KMS-11 (cell line): ENCODE results near the gene ABHD17A.

ENCODE experiments used
- H2AFZ ChIP-seq: fragments of 200-600 bp; sonication (generic); 2 replicates; pipeline ENCODE4 v1.6.1; 2016; ENCODE audit warnings: antibody characterized with exemption, mixed run types, low read depth
- H3K27ac ChIP-seq: fragments of 200-600 bp; sonication (generic); 2 replicates; pipeline ENCODE4 v1.6.1; 2016; ENCODE audit warnings: mild to moderate bottlenecking, mixed run types
- H3K27me3 ChIP-seq: fragments of 200-600 bp; sonication (generic); 2 replicates; pipeline ENCODE4 v1.6.1; 2017; ENCODE audit warnings: mild to moderate bottlenecking, low read depth, mixed run types, moderate library complexity; ENCODE audit not compliant: insufficient read depth
- H3K36me3 ChIP-seq: fragments of 200-600 bp; sonication (generic); 2 replicates; pipeline ENCODE4 v1.6.1; 2017; ENCODE audit warnings: mild to moderate bottlenecking, mixed run types; ENCODE audit not compliant: insufficient read depth
- H3K4me1 ChIP-seq: fragments of 200-600 bp; sonication (generic); 2 replicates; pipeline ENCODE4 v1.6.1; 2016; ENCODE audit warnings: mild to moderate bottlenecking, low read depth, mixed run types; ENCODE audit not compliant: poor library complexity, severe bottlenecking
- H3K4me2 ChIP-seq: fragments of 200-600 bp; sonication (generic); 2 replicates; pipeline ENCODE4 v1.7.0; 2016; ENCODE audit warnings: mild to moderate bottlenecking, mixed run types
- H3K4me3 ChIP-seq: fragments of 200-600 bp; sonication (generic); IDR thresholded peaks from 2 replicates; pipeline ENCODE4 v1.6.1; 2017; ENCODE audit warnings: low read depth, low read length, mixed read lengths; ENCODE audit not compliant: insufficient read depth
- H3K79me2 ChIP-seq: fragments of 200-600 bp; sonication (generic); 2 replicates; pipeline ENCODE4 v1.6.1; 2016; ENCODE audit warnings: low read depth, mixed run types; ENCODE audit not compliant: insufficient read depth
- H3K9ac ChIP-seq: fragments of 200-600 bp; sonication (generic); 2 replicates; pipeline ENCODE4 v1.6.1; 2016; ENCODE audit warnings: mild to moderate bottlenecking, mixed run types
- H4K20me1 ChIP-seq: fragments of 200-600 bp; sonication (generic); 2 replicates; pipeline ENCODE4 v1.6.1; 2016; ENCODE audit warnings: mild to moderate bottlenecking, mixed run types; ENCODE audit not compliant: insufficient read depth
- TF ChIP-seq, protein P1 (sequence below): fragments of 200-600 bp; sonication (generic); conservative IDR thresholded peaks from 2 replicates; pipeline ENCODE4 v1.6.1; 2017; ENCODE audit warnings: low read depth, mild to moderate bottlenecking, antibody characterized with exemption, low read length, moderate library complexity, mixed read lengths

ABHD17A gene

DNA sequence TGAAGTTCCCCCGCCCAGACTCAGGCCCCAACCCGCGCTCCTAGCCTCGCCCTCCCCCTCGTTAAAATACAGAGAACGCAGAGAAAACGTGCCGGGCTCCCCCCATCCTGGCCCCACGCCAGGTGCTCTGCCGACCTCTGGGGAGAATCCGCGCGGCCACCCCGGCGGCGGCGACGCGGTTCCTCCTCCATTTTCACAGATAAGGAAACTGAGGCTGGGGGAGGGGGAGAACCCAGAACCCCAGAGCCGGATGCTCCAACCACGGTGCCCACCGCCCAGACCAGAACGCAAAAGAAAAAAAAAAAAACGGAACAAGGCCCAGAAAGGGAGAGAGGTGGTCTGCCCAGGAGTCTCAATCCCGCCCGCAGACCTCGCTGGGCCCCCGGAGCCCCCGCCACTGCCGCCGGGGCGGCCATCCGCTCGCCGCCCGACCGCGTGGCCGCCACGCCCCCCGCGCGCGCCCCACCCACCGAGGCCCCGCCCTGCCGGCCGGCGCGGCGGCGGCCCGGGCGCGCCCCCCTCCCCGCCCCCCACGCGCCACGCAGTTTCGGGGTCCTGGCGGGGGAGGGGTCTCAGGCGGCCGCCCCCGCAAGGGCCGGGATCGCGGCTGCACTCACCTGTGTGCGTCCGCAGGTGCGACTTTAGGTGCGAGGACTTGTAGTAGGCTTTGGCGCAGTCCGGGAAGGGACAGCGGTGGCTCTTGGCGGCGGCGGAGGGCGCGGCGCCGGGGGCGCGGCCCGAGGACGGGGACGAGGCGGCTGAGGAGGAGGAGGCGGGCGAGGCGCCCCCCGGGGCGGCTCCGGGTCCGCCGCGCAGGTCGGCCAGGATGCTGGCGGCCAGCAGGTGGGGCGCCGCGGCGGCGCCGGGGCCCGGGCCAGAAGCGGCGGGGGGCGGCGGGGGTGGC, 22.6 kb downstream of the ABHD17A start:
- Histone ChIP-seq H3K27me3 (no peaks in the 10 kb centered on the region), H2AFZ (no peak overlapping the region), H3K27ac (no peak overlapping the region), H3K4me2 (peak overlapping the region; percentile 64), H4K20me1 (no peaks in the 10 kb centered on the region), H3K4me1 (no peaks in the 10 kb centered on the region), H3K4me3 (no peak overlapping the region), H3K36me3 (no peaks in the 10 kb centered on the region), H3K79me2 (peaks cover 41% of the 10 kb centered on the region), H3K9ac (peak overlapping the region; percentile 43; the same call in 1 of the 2 replicates)
- TF ChIP-seq, protein P1, sequence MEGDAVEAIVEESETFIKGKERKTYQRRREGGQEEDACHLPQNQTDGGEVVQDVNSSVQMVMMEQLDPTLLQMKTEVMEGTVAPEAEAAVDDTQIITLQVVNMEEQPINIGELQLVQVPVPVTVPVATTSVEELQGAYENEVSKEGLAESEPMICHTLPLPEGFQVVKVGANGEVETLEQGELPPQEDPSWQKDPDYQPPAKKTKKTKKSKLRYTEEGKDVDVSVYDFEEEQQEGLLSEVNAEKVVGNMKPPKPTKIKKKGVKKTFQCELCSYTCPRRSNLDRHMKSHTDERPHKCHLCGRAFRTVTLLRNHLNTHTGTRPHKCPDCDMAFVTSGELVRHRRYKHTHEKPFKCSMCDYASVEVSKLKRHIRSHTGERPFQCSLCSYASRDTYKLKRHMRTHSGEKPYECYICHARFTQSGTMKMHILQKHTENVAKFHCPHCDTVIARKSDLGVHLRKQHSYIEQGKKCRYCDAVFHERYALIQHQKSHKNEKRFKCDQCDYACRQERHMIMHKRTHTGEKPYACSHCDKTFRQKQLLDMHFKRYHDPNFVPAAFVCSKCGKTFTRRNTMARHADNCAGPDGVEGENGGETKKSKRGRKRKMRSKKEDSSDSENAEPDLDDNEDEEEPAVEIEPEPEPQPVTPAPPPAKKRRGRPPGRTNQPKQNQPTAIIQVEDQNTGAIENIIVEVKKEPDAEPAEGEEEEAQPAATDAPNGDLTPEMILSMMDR: no peak

- Histone ChIP-seq H4K20me1 (no peaks in the 10 kb centered on the region), H3K79me2 (peaks cover 47% of the 10 kb centered on the region), H3K27ac (no peak overlapping the region)
Observed at GRCh38 chr19:1862068-1862423, 23.2 kb downstream of the ABHD17A start.

DNA sequence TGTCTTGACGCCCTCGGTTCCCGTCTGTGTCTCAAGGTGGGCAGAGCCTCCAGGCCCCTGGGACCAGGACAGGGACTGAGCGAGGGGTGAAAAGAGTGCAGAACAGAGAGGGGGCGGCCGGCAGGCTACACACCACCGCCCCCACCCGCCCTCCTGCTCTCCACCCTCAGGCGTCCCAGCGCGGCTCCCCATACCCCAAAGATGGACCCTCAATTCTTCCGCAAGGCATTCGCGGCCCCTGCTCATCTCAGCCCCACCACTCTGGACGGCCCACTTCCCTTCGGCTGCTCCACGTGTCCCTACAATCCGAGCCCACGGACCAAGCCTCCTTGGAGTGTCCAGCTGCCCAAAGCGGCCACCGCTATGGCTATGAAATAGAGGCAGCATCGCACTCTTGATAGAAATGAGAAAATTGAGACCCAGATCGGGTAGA, 23.7 kb downstream of the ABHD17A start:
- H3K27me3 ChIP-seq: no peaks in the 10 kb centered on the region
- H4K20me1 ChIP-seq: no peaks in the 10 kb centered on the region
- H3K27ac ChIP-seq: no peak overlapping the region
- H2AFZ ChIP-seq: no peak overlapping the region
- no peaks in the 10 kb centered on the region for H3K36me3 ChIP-seq
- H3K4me1 ChIP-seq: peaks cover under 1% of the 10 kb centered on the region
- no peak overlapping the region for H3K4me3 ChIP-seq
- H3K9ac ChIP-seq: peak overlapping the region; percentile 43; the same call in 1 of the 2 replicates
- TF ChIP-seq, protein P1: no peak
- peaks cover 47% of the 10 kb centered on the region for H3K79me2 ChIP-seq
- peak overlapping the region; percentile 64 for H3K4me2 ChIP-seq

More at GRCh38 chr19:1862068-1862423, 23.2 kb downstream of the ABHD17A start:
- H3K4me1 ChIP-seq: no peaks in the 10 kb centered on the region
- peak overlapping the region; percentile 43; the same call in 1 of the 2 replicates for H3K9ac ChIP-seq
- no peaks in the 10 kb centered on the region for H3K27me3 ChIP-seq
- TF ChIP-seq, protein P1: no peak
- H3K4me3 ChIP-seq: no peak overlapping the region
- H3K4me2 ChIP-seq: peak overlapping the region; percentile 64
- no peak overlapping the region for H2AFZ ChIP-seq
- H3K36me3 ChIP-seq: no peaks in the 10 kb centered on the region

DNA sequence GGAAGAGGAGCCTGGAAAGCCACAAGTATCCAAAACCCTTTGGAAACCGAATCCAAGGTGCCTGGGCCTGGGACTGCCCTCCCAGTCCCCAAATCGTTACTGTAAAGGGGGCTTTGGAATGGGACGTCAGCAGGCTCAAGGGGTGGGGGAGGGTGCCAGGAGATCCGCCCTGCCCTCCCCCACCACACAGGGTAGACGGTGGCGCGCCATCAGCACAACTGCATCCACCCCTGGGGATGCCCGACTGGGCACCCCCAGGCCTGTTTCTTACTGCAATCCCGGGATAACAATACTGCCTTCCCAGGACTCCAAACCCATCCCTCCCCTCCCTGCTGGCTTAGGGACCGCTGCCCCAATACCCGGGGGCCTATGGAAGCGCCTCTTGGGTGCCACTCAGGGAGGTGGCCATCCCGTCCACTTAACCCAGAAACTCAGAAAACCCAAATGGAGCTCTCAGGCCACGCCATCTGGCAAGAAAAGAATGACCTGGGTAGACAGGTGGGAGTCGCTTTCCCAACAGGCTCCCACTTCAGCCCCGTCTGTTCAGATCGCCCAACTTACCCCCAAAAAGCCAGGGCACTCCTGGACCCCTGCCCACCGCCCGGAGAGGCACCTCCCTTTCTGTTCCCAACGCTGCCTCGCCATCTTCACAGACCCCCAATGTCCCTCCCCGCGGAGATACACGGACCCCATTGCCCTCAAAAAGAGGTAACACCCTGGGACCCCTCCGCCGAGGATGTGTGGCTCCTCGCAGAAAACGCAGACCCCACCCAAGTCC, 24.3 kb downstream of the ABHD17A start:
- Histone ChIP-seq H3K4me1 (peaks cover 7% of the 10 kb centered on the region), H3K27ac (no peak overlapping the region)

More for the DNA sequence above, 24.3 kb downstream of the ABHD17A start:
- TF ChIP-seq, protein P1: no peak
- Histone ChIP-seq H3K4me3 (no peak overlapping the region), H3K4me2 (peak overlapping the region; percentile 64), H3K79me2 (peaks cover 53% of the 10 kb centered on the region), H2AFZ (no peak overlapping the region), H3K9ac (no peak overlapping the region; the same call in 1 of the 2 replicates), H4K20me1 (no peaks in the 10 kb centered on the region), H3K36me3 (no peaks in the 10 kb centered on the region), H3K27me3 (no peaks in the 10 kb centered on the region)
